BLaER1 treated with 17β-estradiol and CSF1 and Interleukin-3, amounts not matched to agents 10 nM and 100 nM (cell line): ENCODE results near the gene HOXC9.
A peak's percentile ranks its signal among the peaks of the same experiment; 100 is the strongest.

ENCODE experiments used
- H3K27ac ChIP-seq, 11 experiments: shearing (Covaris generic); formaldehyde crosslinking; 2 replicates each; pipeline ENCODE4 v1.8.1; 2022
- H3K27me3 ChIP-seq, 11 experiments: shearing (Covaris generic); formaldehyde crosslinking; 2 replicates each; pipeline ENCODE4 v1.8.1; 2022
- H3K36me3 ChIP-seq, 11 experiments: shearing (Covaris generic); formaldehyde crosslinking; 2 replicates each; pipeline ENCODE4 v1.8.1; 2022
- H3K4me1 ChIP-seq, 10 experiments: shearing (Covaris generic); formaldehyde crosslinking; 2 replicates each; pipeline ENCODE4 v1.8.1; 2022
- H3K4me2 ChIP-seq, 11 experiments: shearing (Covaris generic); formaldehyde crosslinking; 2 replicates each; pipeline ENCODE4 v1.8.1; 2022
- H3K4me3 ChIP-seq, 10 experiments: shearing (Covaris generic); formaldehyde crosslinking; 2 replicates each; pipeline ENCODE4 v1.8.1; 2022
- H3K9ac ChIP-seq, 11 experiments: shearing (Covaris generic); formaldehyde crosslinking; 2 replicates each; pipeline ENCODE4 v1.8.1; 2022
- H3K9me3 ChIP-seq, 11 experiments: shearing (Covaris generic); formaldehyde crosslinking; replicated peaks in 1 of 11; 2 replicates each; pipeline ENCODE4 v1.8.1; 2022
- H4K20me1 ChIP-seq, 11 experiments: shearing (Covaris generic); formaldehyde crosslinking; 2 replicates each; pipeline ENCODE4 v1.8.1; 2022
- Cebpa-rat ChIP-seq, 11 experiments: shearing (Covaris generic); IDR thresholded peaks; 2 replicates each; pipeline ENCODE4 v1.8.1; 2022

The HOXC9 gene

GRCh38 chr12:53987787-53988230, 12.2 kb upstream of the HOXC9 start:
- peaks cover 6 to 42% (median 24%) of the 10 kb centered on the region in 11 experiments; a peak in 20 of 22 replicates for H3K9me3 ChIP-seq
- no peak overlapping the region for H3K4me3 ChIP-seq
- H3K9ac ChIP-seq = no peak overlapping the region
- no peak overlapping the region for H3K27ac ChIP-seq
- peaks cover 0 to 89% (median 84%) of the 10 kb centered on the region in 11 experiments; a peak in 17 of 22 replicates for H4K20me1 ChIP-seq
- peaks cover 99 to 100% (median 100%) of the 10 kb centered on the region in 11 experiments for H3K27me3 ChIP-seq
- TF ChIP-seq Cebpa-rat (IDR thresholded peaks at IDR 0.05) = no peak
- no peak overlapping the region for H3K4me2 ChIP-seq
- no peaks in the 10 kb centered on the region for H3K36me3 ChIP-seq
- peaks cover 0 to 17% (median 0%) of the 10 kb centered on the region in 10 experiments; a peak in 4 of 20 replicates for H3K4me1 ChIP-seq

GRCh38 chr12:53988541-53989226, 11.3 kb upstream of the HOXC9 start:
- no peak overlapping the region for H3K4me3 ChIP-seq
- H4K20me1 ChIP-seq = peaks cover 0 to 89% (median 82%) of the 10 kb centered on the region in 11 experiments; a peak in 17 of 22 replicates
- peaks cover 99 to 100% (median 100%) of the 10 kb centered on the region in 11 experiments for H3K27me3 ChIP-seq
- H3K27ac ChIP-seq = no peak overlapping the region
- H3K9ac ChIP-seq = no peak overlapping the region
- H3K4me2 ChIP-seq = 0 out of 22 replicates have a peak overlapping the region, but pooled peaks of 1 of the 11 experiments have one; percentile 23
- H3K36me3 ChIP-seq = no peaks in the 10 kb centered on the region
- H3K9me3 ChIP-seq = peaks cover 6 to 37% (median 19%) of the 10 kb centered on the region in 11 experiments; a peak in 20 of 22 replicates
- H3K4me1 ChIP-seq = peaks cover 0 to 12% (median 0%) of the 10 kb centered on the region in 10 experiments; a peak in 4 of 20 replicates
- no peak for TF ChIP-seq Cebpa-rat (IDR thresholded peaks at IDR 0.05)

- peaks cover 0 to 90% (median 84%) of the 10 kb centered on the region in 11 experiments; a peak in 17 of 22 replicates for H4K20me1 ChIP-seq
- H3K4me1 ChIP-seq = peaks cover 0 to 9% (median 0%) of the 10 kb centered on the region in 10 experiments; a peak in 2 of 20 replicates
- 0 out of 22 replicates have a peak overlapping the region, but pooled peaks of 2 of the 11 experiments have one; percentile 16 to 23 for H3K4me2 ChIP-seq
- H3K36me3 ChIP-seq = no peaks in the 10 kb centered on the region
- H3K9ac ChIP-seq = no peak overlapping the region
- H3K4me3 ChIP-seq = no peak overlapping the region
- H3K27me3 ChIP-seq = peaks cover 99 to 100% (median 100%) of the 10 kb centered on the region in 11 experiments
- H3K9me3 ChIP-seq = peaks cover 6 to 36% (median 19%) of the 10 kb centered on the region in 11 experiments; a peak in 20 of 22 replicates
- H3K27ac ChIP-seq = no peak overlapping the region
- TF ChIP-seq Cebpa-rat (IDR thresholded peaks at IDR 0.05) = no peak
Observed at GRCh38 chr12:53989227-53990113, 10.5 kb upstream of the HOXC9 start.

GRCh38 chr12:53990311-53991076, 9.5 kb upstream of the HOXC9 start:
- no peaks in the 10 kb centered on the region for H3K36me3 ChIP-seq
- H3K9me3 ChIP-seq = peaks cover 2 to 31% (median 13%) of the 10 kb centered on the region in 11 experiments; a peak in 20 of 22 replicates
- no peak overlapping the region for H3K27ac ChIP-seq
- H3K4me1 ChIP-seq = peaks cover 0 to 15% (median 2%) of the 10 kb centered on the region in 10 experiments; a peak in 7 of 20 replicates
- no peak overlapping the region for H3K4me2 ChIP-seq
- peaks cover 0 to 96% (median 89%) of the 10 kb centered on the region in 11 experiments; a peak in 17 of 22 replicates for H4K20me1 ChIP-seq
- H3K27me3 ChIP-seq = peaks cover 100% of the 10 kb centered on the region in 11 experiments
- no peak overlapping the region for H3K4me3 ChIP-seq
- TF ChIP-seq Cebpa-rat (IDR thresholded peaks at IDR 0.05) = no peak
- H3K9ac ChIP-seq = no peak overlapping the region

GRCh38 chr12:53991077-53991460, 8.9 kb upstream of the HOXC9 start:
- Histone ChIP-seq H3K4me3 (no peak overlapping the region), H4K20me1 (peaks cover 0 to 96% (median 86%) of the 10 kb centered on the region in 11 experiments; a peak in 17 of 22 replicates), H3K9ac (no peak overlapping the region), H3K4me2 (no peak overlapping the region), H3K4me1 (peaks cover 0 to 17% (median 5%) of the 10 kb centered on the region in 10 experiments; a peak in 8 of 20 replicates), H3K36me3 (no peaks in the 10 kb centered on the region), H3K9me3 (peaks cover 0 to 25% (median 7%) of the 10 kb centered on the region in 11 experiments; a peak in 16 of 22 replicates), H3K27ac (no peak overlapping the region), H3K27me3 (peaks cover 100% of the 10 kb centered on the region in 11 experiments)
- no peak for TF ChIP-seq Cebpa-rat (IDR thresholded peaks at IDR 0.05)

- peaks cover 0 to 15% (median 0%) of the 10 kb centered on the region in 11 experiments; a peak in 3 of 22 replicates for H3K9me3 ChIP-seq
- H3K27ac ChIP-seq = no peak overlapping the region
- no peak overlapping the region for H3K9ac ChIP-seq
- no peaks in the 10 kb centered on the region for H3K36me3 ChIP-seq
- H3K4me2 ChIP-seq = no peak overlapping the region
- no peak overlapping the region for H3K4me3 ChIP-seq
- no peak for TF ChIP-seq Cebpa-rat (IDR thresholded peaks at IDR 0.05)
- peaks cover 100% of the 10 kb centered on the region in 11 experiments for H3K27me3 ChIP-seq
- peaks cover 0 to 96% (median 86%) of the 10 kb centered on the region in 11 experiments; a peak in 17 of 22 replicates for H4K20me1 ChIP-seq
- peaks cover 0 to 20% (median 6%) of the 10 kb centered on the region in 10 experiments; a peak in 8 of 20 replicates for H3K4me1 ChIP-seq
Observed at GRCh38 chr12:53992377-53992889, 7.5 kb upstream of the HOXC9 start.

- no peak for TF ChIP-seq Cebpa-rat (IDR thresholded peaks at IDR 0.05)
- Histone ChIP-seq H3K4me2 (no peak overlapping the region), H3K27me3 (peaks cover 100% of the 10 kb centered on the region in 11 experiments), H3K4me3 (no peak overlapping the region), H3K36me3 (no peaks in the 10 kb centered on the region), H3K4me1 (peaks cover 0 to 20% (median 6%) of the 10 kb centered on the region in 10 experiments; a peak in 8 of 20 replicates), H3K9me3 (peaks cover 0 to 15% (median 0%) of the 10 kb centered on the region in 11 experiments; a peak in 3 of 22 replicates), H4K20me1 (peaks cover 0 to 96% (median 86%) of the 10 kb centered on the region in 11 experiments; a peak in 17 of 22 replicates), H3K9ac (no peak overlapping the region), H3K27ac (no peak overlapping the region)
Observed at GRCh38 chr12:53993162-53994008, 6.6 kb upstream of the HOXC9 start.
